PFSK-1 (cell line): ENCODE data around the gene UGCG.

Source experiments
- FOXP2 ChIP-seq: optimal IDR thresholded peaks from 2 replicates; pipeline ENCODE3; 2011; ENCODE audit warnings: borderline replicate concordance, control low read depth, inconsistent platforms; ENCODE audit not compliant: insufficient read depth; ENCODE audit errors: extremely low read length, extremely low read depth
- POLR2AphosphoS5 ChIP-seq: IDR thresholded peaks from 2 replicates; pipeline ENCODE4 v1.6.1; 2012; ENCODE audit warnings: low read depth, mild to moderate bottlenecking, control low read depth, low read length, moderate library complexity
- TAF1 ChIP-seq: IDR thresholded peaks from 2 replicates; pipeline ENCODE4 v1.6.1; 2012; ENCODE audit warnings: low read length, control low read depth, borderline replicate concordance; ENCODE audit not compliant: insufficient read depth

- TF ChIP-seq FOXP2 (no peak), POLR2AphosphoS5 (no peak), TAF1 (no peak)
Measured at GRCh38 chr9:111900858-111901612, 4.4 kb downstream of the UGCG start.
